WTC11 (cell line): Measurements from ENCODE around the gene PCAT6. TPM values are rescaled to one million over a fixed set of nuclear protein-coding genes. Genes with fewer than 3 reads are reported as not detected.

Experiments
- ATAC-seq: fragments of 200-7000 bp; cut with Tn5 transposase; 2 replicates; pipeline ENCODE4 v1.10.0; 2021; ENCODE audit warnings: mild to moderate bottlenecking, moderate library complexity
- CTCF ChIA-PET: fragments of 300-600 bp; sonication (Branson Sonifier 250); formaldehyde crosslinking; loops from one replicate; lab custom pipeline; 2021; ENCODE audit warnings: antibody characterized with exemption; lab: Charles Lee
- POLR2A ChIA-PET: fragments of 350-600 bp; sonication (Branson Sonifier 250); formaldehyde crosslinking; loops from one replicate; lab custom pipeline; 2021; ENCODE audit warnings: antibody characterized with exemption; lab: Charles Lee
- DNase-seq: peaks from one replicate; pipeline ENCODE4 v3.0.0; 2021; ENCODE audit warnings: low spot score
- H3K27ac Mint-ChIP-seq: 2 replicates; pipeline ENCODE4 v1.8.0; 2021; ENCODE audit warnings: mixed read lengths
- H3K27me3 Mint-ChIP-seq: 2 replicates; pipeline ENCODE4 v1.8.0; 2021; ENCODE audit warnings: low read depth, mild to moderate bottlenecking, moderate library complexity, mixed read lengths
- H3K36me3 Mint-ChIP-seq: 2 replicates; pipeline ENCODE4 v1.8.0; 2021; ENCODE audit warnings: mixed read lengths
- H3K4me1 Mint-ChIP-seq: 2 replicates; pipeline ENCODE4 v1.8.0; 2022; ENCODE audit warnings: mixed read lengths
- H3K4me3 Mint-ChIP-seq: 2 replicates; pipeline ENCODE4 v1.8.0; 2021; ENCODE audit warnings: mild to moderate bottlenecking, moderate library complexity, mixed read lengths
- H3K9me3 Mint-ChIP-seq: 2 replicates; pipeline ENCODE4 v1.8.0; 2021; ENCODE audit warnings: mixed read lengths
- ARID4B ChIP-seq: sonication (generic); formaldehyde crosslinking; IDR thresholded peaks from 2 replicates; pipeline ENCODE4 v1.8.0; 2023; ENCODE audit warnings: missing genetic modification reagents, mild to moderate bottlenecking, borderline replicate concordance
- CTCF ChIP-seq: fragments of 200-600 bp; IDR thresholded peaks from 2 replicates; pipeline ENCODE4 v1.8.0; 2022; ENCODE audit warnings: antibody characterized with exemption
- E2F1 ChIP-seq: sonication (generic); formaldehyde crosslinking; IDR thresholded peaks from 2 replicates; pipeline ENCODE4 v1.8.0; 2022; ENCODE audit warnings: mild to moderate bottlenecking, missing genetic modification reagents
- ESRRA ChIP-seq: sonication (generic); formaldehyde crosslinking; IDR thresholded peaks from 2 replicates; pipeline ENCODE4 v1.8.1; 2022; ENCODE audit warnings: mild to moderate bottlenecking, missing genetic modification reagents, borderline replicate concordance
- GTF2I ChIP-seq: fragments of 250-450 bp; sonication (Bioruptor Pico); conservative IDR thresholded peaks from 2 replicates; pipeline ENCODE4 v1.4.0; 2021; ENCODE audit warnings: mild to moderate bottlenecking
- HMGXB4 ChIP-seq: sonication (generic); formaldehyde crosslinking; IDR thresholded peaks from 2 replicates; pipeline ENCODE4 v1.8.1; 2023; ENCODE audit warnings: mild to moderate bottlenecking, moderate library complexity, missing genetic modification reagents
- NR3C1 ChIP-seq: sonication (generic); formaldehyde crosslinking; conservative IDR thresholded peaks from 2 replicates; pipeline ENCODE4 v1.8.1; 2023; ENCODE audit warnings: low read depth, mild to moderate bottlenecking, missing genetic modification reagents
- PREB ChIP-seq: sonication (generic); formaldehyde crosslinking; IDR thresholded peaks from 2 replicates; pipeline ENCODE4 v1.8.1; 2022; ENCODE audit warnings: mild to moderate bottlenecking, missing genetic modification reagents, moderate library complexity, borderline replicate concordance
- SMAD4 ChIP-seq: sonication (generic); formaldehyde crosslinking; IDR thresholded peaks from 2 replicates; pipeline ENCODE4 v1.8.0; 2022; ENCODE audit warnings: mild to moderate bottlenecking, missing genetic modification reagents
- TEAD1 ChIP-seq: sonication (generic); formaldehyde crosslinking; IDR thresholded peaks from 2 replicates; pipeline ENCODE4 v1.8.0; 2022; ENCODE audit warnings: mild to moderate bottlenecking, missing genetic modification reagents
- ZNF232 ChIP-seq: sonication (generic); formaldehyde crosslinking; IDR thresholded peaks from 2 replicates; pipeline ENCODE4 v1.8.0; 2022; ENCODE audit warnings: mild to moderate bottlenecking, missing genetic modification reagents
- ZNF396 ChIP-seq: fragments of 250-450 bp; sonication (Bioruptor Pico); IDR thresholded peaks from 2 replicates; pipeline ENCODE4 v1.8.0; 2021; ENCODE audit warnings: mild to moderate bottlenecking, moderate library complexity, borderline replicate concordance
- total RNA-seq: library from RNA; stranded (reverse); gene quantifications from 3 replicates; pipeline ENCODE4 v1.2.3, GENCODE V29; 2021
- TF ChIP-seq, protein P1 (sequence below): sonication (generic); formaldehyde crosslinking; IDR thresholded peaks from 2 replicates; pipeline ENCODE4 v1.8.0; 2022; ENCODE audit warnings: missing genetic modification reagents
- TF ChIP-seq, protein P2 (sequence below): fragments of 250-450 bp; sonication (Bioruptor Pico); IDR thresholded peaks from 2 replicates; pipeline ENCODE4 v1.9.0; 2021; ENCODE audit warnings: mild to moderate bottlenecking
- TF ChIP-seq, protein P3 (sequence below): sonication (generic); formaldehyde crosslinking; IDR thresholded peaks from 2 replicates; pipeline ENCODE4 v1.8.1; 2022; ENCODE audit warnings: low read depth, mild to moderate bottlenecking, moderate library complexity, missing genetic modification reagents, borderline replicate concordance
- TF ChIP-seq, protein P4 (sequence below): sonication (generic); formaldehyde crosslinking; IDR thresholded peaks from 2 replicates; pipeline ENCODE4 v1.8.1; 2023; ENCODE audit warnings: mild to moderate bottlenecking, missing genetic modification reagents, moderate library complexity

PCAT6 gene
- total RNA-seq, 1 experiment from 2014 or later: 11.7 TPM

- no peak overlapping the region for H3K27ac Mint-ChIP-seq
- H3K9me3 Mint-ChIP-seq: no peaks in the 10 kb centered on the region
- TF ChIP-seq ZNF232: no peak
- no peak for TF ChIP-seq HMGXB4 (CRISPR knock-in tag)
- TF ChIP-seq NR3C1: no peak
- TF ChIP-seq, protein P1, sequence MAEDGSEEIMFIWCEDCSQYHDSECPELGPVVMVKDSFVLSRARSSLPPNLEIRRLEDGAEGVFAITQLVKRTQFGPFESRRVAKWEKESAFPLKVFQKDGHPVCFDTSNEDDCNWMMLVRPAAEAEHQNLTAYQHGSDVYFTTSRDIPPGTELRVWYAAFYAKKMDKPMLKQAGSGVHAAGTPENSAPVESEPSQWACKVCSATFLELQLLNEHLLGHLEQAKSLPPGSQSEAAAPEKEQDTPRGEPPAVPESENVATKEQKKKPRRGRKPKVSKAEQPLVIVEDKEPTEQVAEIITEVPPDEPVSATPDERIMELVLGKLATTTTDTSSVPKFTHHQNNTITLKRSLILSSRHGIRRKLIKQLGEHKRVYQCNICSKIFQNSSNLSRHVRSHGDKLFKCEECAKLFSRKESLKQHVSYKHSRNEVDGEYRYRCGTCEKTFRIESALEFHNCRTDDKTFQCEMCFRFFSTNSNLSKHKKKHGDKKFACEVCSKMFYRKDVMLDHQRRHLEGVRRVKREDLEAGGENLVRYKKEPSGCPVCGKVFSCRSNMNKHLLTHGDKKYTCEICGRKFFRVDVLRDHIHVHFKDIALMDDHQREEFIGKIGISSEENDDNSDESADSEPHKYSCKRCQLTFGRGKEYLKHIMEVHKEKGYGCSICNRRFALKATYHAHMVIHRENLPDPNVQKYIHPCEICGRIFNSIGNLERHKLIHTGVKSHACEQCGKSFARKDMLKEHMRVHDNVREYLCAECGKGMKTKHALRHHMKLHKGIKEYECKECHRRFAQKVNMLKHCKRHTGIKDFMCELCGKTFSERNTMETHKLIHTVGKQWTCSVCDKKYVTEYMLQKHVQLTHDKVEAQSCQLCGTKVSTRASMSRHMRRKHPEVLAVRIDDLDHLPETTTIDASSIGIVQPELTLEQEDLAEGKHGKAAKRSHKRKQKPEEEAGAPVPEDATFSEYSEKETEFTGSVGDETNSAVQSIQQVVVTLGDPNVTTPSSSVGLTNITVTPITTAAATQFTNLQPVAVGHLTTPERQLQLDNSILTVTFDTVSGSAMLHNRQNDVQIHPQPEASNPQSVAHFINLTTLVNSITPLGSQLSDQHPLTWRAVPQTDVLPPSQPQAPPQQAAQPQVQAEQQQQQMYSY (CRISPR knock-in tag): no peak
- TF ChIP-seq ZNF396 (CRISPR knock-in tag): no peak
- TF ChIP-seq TEAD1: no peak
- TF ChIP-seq, protein P2, sequence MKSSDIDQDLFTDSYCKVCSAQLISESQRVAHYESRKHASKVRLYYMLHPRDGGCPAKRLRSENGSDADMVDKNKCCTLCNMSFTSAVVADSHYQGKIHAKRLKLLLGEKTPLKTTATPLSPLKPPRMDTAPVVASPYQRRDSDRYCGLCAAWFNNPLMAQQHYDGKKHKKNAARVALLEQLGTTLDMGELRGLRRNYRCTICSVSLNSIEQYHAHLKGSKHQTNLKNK (CRISPR knock-in tag): no peak
- no peak for TF ChIP-seq ESRRA (CRISPR knock-in tag)
- TF ChIP-seq, protein P3, sequence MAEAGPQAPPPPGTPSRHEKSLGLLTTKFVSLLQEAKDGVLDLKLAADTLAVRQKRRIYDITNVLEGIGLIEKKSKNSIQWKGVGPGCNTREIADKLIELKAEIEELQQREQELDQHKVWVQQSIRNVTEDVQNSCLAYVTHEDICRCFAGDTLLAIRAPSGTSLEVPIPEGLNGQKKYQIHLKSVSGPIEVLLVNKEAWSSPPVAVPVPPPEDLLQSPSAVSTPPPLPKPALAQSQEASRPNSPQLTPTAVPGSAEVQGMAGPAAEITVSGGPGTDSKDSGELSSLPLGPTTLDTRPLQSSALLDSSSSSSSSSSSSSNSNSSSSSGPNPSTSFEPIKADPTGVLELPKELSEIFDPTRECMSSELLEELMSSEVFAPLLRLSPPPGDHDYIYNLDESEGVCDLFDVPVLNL: no peak
- no peak for TF ChIP-seq SMAD4
- no peak for TF ChIP-seq GTF2I (CRISPR knock-in tag)
- TF ChIP-seq ARID4B (CRISPR knock-in tag): no peak
- H3K4me1 Mint-ChIP-seq: peaks cover 14% of the 10 kb centered on the region
- ChIA-PET POLR2A (no interaction called here), CTCF (no interaction called here)
- no peak overlapping the region for H3K4me3 Mint-ChIP-seq
- H3K27me3 Mint-ChIP-seq: no peaks in the 10 kb centered on the region
- DNase-seq (no peak), ATAC-seq (no peak)
- peaks cover 32% of the 10 kb centered on the region for H3K36me3 Mint-ChIP-seq
These were observed 47.6 kb downstream of the PCAT6 start for GRCh38 chr1:202858331-202858730.

GRCh38 chr1:202858789-202859414, 48.1 kb downstream of the PCAT6 start:
- Mint-ChIP-seq H3K36me3 (peaks cover 32% of the 10 kb centered on the region), H3K4me1 (peaks cover 14% of the 10 kb centered on the region), H3K27me3 (no peaks in the 10 kb centered on the region), H3K9me3 (no peaks in the 10 kb centered on the region), H3K4me3 (no peak overlapping the region), H3K27ac (no peak overlapping the region)
- DNase-seq: no peak
- CTCF ChIA-PET: no interaction called here
- ATAC-seq: no peak
- POLR2A ChIA-PET: interaction anchor here (2.0 kb wide), 1 partner anchor 29 kb away, joined by 6 read pairs; the partner anchor contains the start of gene RABIF
- no peak for TF ChIP-seq CTCF
- no peak for TF ChIP-seq E2F1
- TF ChIP-seq, protein P4, sequence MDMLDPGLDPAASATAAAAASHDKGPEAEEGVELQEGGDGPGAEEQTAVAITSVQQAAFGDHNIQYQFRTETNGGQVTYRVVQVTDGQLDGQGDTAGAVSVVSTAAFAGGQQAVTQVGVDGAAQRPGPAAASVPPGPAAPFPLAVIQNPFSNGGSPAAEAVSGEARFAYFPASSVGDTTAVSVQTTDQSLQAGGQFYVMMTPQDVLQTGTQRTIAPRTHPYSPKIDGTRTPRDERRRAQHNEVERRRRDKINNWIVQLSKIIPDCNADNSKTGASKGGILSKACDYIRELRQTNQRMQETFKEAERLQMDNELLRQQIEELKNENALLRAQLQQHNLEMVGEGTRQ (CRISPR knock-in tag): no peak
- no peak for TF ChIP-seq PREB (CRISPR knock-in tag)
- no peak for TF ChIP-seq ESRRA (CRISPR knock-in tag)
